ENCODE results near the gene IL17RA.
"Not testable (repeated sequence)": the region's sequence is repeated elsewhere in the genome, so short reads cannot be mapped to it uniquely, and the experiment has no call there.

The IL17RA gene

GRCh38 chr22:17143826-17144225 lies 59.0 kb downstream of the IL17RA start:
- peaks cover 9% of the 10 kb centered on the region for H3K79me1 ChIP-seq (ENCODE audit: low read depth, low read length)
- peaks cover 26 to 85% of the 10 kb centered on the region in 2 donors for H3K36me3 ChIP-seq (replicated peaks in 1 of 2; ENCODE audit: control insufficient read depth in 2 of 2, insufficient read depth in 2 of 2, low read length in 2 of 2)
- DNase-seq (ENCODE audit: low spot score) = no peak
- no peak overlapping the region for H3K23ac ChIP-seq (ENCODE audit: low read depth, low read length, poor library complexity)
- no peak overlapping the region for H2BK5ac ChIP-seq (ENCODE audit: low read length)
- no peaks in the 10 kb centered on the region for H3K27me3 ChIP-seq (ENCODE audit: control insufficient read depth in 3 of 3, insufficient read depth in 3 of 3, low read depth in 1 of 3, low read length in 3 of 3)
- H3K4me1 ChIP-seq (ENCODE audit: control insufficient read depth in 2 of 2, insufficient read depth in 1 of 2, low read depth in 1 of 2, low read length in 2 of 2) = no peaks in the 10 kb centered on the region
- no peak overlapping the region for H2BK15ac ChIP-seq (ENCODE audit: low read length)
- H2AK5ac ChIP-seq (ENCODE audit: low read depth, low read length) = no peak overlapping the region
- no peak overlapping the region for H2BK120ac ChIP-seq (ENCODE audit: low read depth, low read length)
- no peak overlapping the region for H3K4me3 ChIP-seq (ENCODE audit: low read length in 2 of 2)
- H4K8ac ChIP-seq (ENCODE audit: low read depth, low read length) = no peak overlapping the region
- H2BK12ac ChIP-seq (ENCODE audit: low read length) = no peak overlapping the region
- no peak overlapping the region for H3K18ac ChIP-seq (ENCODE audit: low read length)
- H3K4ac ChIP-seq (ENCODE audit: low read length) = no peak overlapping the region
- H3K9me3 ChIP-seq (replicated peaks in 1 of 2; ENCODE audit: control insufficient read depth in 2 of 2, insufficient read depth in 1 of 2, low read depth in 1 of 2, low read length in 2 of 2) = no peaks in the 10 kb centered on the region
- no peak overlapping the region for H4K91ac ChIP-seq (ENCODE audit: low read depth, low read length, poor library complexity)
- H3K4me2 ChIP-seq (ENCODE audit: insufficient read depth, low read length, poor library complexity, severe bottlenecking) = no peak overlapping the region
- no peak overlapping the region for H3K27ac ChIP-seq (replicated peaks; ENCODE audit: low read length)
- no peak overlapping the region for H2AFZ ChIP-seq (ENCODE audit: low read length)
- no peak overlapping the region for H3K14ac ChIP-seq (ENCODE audit: low read length)
- H3K9ac ChIP-seq (ENCODE audit: low read depth, low read length, poor library complexity) = no peak overlapping the region
- WGBS, 2 donors (ENCODE audit: extremely low coverage in 2 of 2, insufficient read length in 2 of 2, insufficient replicate concordance in 1 of 2) = no CpG with 5 or more reads among the region's 8 CpGs

- H2BK5ac ChIP-seq (ENCODE audit: low read length) = no peak overlapping the region
- no peak overlapping the region for H2BK120ac ChIP-seq (ENCODE audit: low read depth, low read length)
- no peak overlapping the region for H3K23ac ChIP-seq (ENCODE audit: low read depth, low read length, poor library complexity)
- H2BK12ac ChIP-seq (ENCODE audit: low read length) = no peak overlapping the region
- H3K79me1 ChIP-seq (ENCODE audit: low read depth, low read length) = peaks cover 9% of the 10 kb centered on the region
- no peak overlapping the region for H3K14ac ChIP-seq (ENCODE audit: low read length)
- H3K9me3 ChIP-seq (replicated peaks in 1 of 2; ENCODE audit: control insufficient read depth in 2 of 2, insufficient read depth in 1 of 2, low read depth in 1 of 2, low read length in 2 of 2) = no peaks in the 10 kb centered on the region
- no peak overlapping the region for H4K8ac ChIP-seq (ENCODE audit: low read depth, low read length)
- no peak overlapping the region for H3K27ac ChIP-seq (replicated peaks; ENCODE audit: low read length)
- no peak overlapping the region for H3K9ac ChIP-seq (ENCODE audit: low read depth, low read length, poor library complexity)
- H3K36me3 ChIP-seq (replicated peaks in 1 of 2; ENCODE audit: control insufficient read depth in 2 of 2, insufficient read depth in 2 of 2, low read length in 2 of 2) = peaks cover 26 to 86% of the 10 kb centered on the region in 2 donors
- DNase-seq (ENCODE audit: low spot score) = no peak
- no peak overlapping the region for H3K18ac ChIP-seq (ENCODE audit: low read length)
- H2AK5ac ChIP-seq (ENCODE audit: low read depth, low read length) = no peak overlapping the region
- no CpG with 5 or more reads among the region's 8 CpGs for WGBS, 2 donors (ENCODE audit: extremely low coverage in 2 of 2, insufficient read length in 2 of 2, insufficient replicate concordance in 1 of 2)
- H3K27me3 ChIP-seq (ENCODE audit: control insufficient read depth in 3 of 3, insufficient read depth in 3 of 3, low read depth in 1 of 3, low read length in 3 of 3) = no peaks in the 10 kb centered on the region
- no peak overlapping the region for H2AFZ ChIP-seq (ENCODE audit: low read length)
- no peaks in the 10 kb centered on the region for H3K4me1 ChIP-seq (ENCODE audit: control insufficient read depth in 2 of 2, insufficient read depth in 1 of 2, low read depth in 1 of 2, low read length in 2 of 2)
- peak overlapping the region in 1 of 2 donors; percentile 3 for H3K4me3 ChIP-seq (ENCODE audit: low read length in 2 of 2)
- H2BK15ac ChIP-seq (ENCODE audit: low read length) = no peak overlapping the region
- H3K4ac ChIP-seq (ENCODE audit: low read length) = no peak overlapping the region
- H3K4me2 ChIP-seq (ENCODE audit: insufficient read depth, low read length, poor library complexity, severe bottlenecking) = no peak overlapping the region
- H4K91ac ChIP-seq (ENCODE audit: low read depth, low read length, poor library complexity) = no peak overlapping the region
Measured at GRCh38 chr22:17145021-17145680, 60.4 kb downstream of the IL17RA start.

DNA sequence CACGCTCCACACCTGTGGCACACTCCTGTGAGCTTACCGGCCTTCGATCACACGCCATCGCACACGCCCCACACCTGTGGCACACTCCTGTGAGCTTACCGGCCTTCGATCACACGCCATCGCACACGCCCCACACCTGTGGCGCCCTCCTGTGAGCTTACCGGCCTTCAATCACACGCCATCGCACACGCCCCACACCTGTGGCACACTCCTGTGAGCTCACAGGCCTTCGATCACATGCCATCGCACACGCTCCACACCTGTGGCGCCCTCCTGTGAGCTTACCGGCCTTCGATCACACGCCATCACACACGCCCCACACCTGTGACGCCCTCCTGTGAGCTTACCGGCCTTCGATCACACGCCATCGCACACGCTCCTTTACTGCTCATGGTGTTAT lies 62.7 kb downstream of the IL17RA start:
- not testable (repeated sequence) for H3K27ac ChIP-seq (replicated peaks; ENCODE audit: low read length); H2BK12ac ChIP-seq (ENCODE audit: low read length); H2BK5ac ChIP-seq (ENCODE audit: low read length); H3K9me3 ChIP-seq (replicated peaks in 1 of 2; ENCODE audit: control insufficient read depth in 2 of 2, insufficient read depth in 1 of 2, low read depth in 1 of 2, low read length in 2 of 2); H3K14ac ChIP-seq (ENCODE audit: low read length); H3K4me2 ChIP-seq (ENCODE audit: insufficient read depth, low read length, poor library complexity, severe bottlenecking); H2BK15ac ChIP-seq (ENCODE audit: low read length); H3K23ac ChIP-seq (ENCODE audit: low read depth, low read length, poor library complexity); H3K79me1 ChIP-seq (ENCODE audit: low read depth, low read length); H4K91ac ChIP-seq (ENCODE audit: low read depth, low read length, poor library complexity); H4K8ac ChIP-seq (ENCODE audit: low read depth, low read length); H2BK120ac ChIP-seq (ENCODE audit: low read depth, low read length); H3K27me3 ChIP-seq (ENCODE audit: control insufficient read depth in 3 of 3, insufficient read depth in 3 of 3, low read depth in 1 of 3, low read length in 3 of 3); H2AK5ac ChIP-seq (ENCODE audit: low read depth, low read length); H3K18ac ChIP-seq (ENCODE audit: low read length); H2AFZ ChIP-seq (ENCODE audit: low read length); H3K4me1 ChIP-seq (ENCODE audit: control insufficient read depth in 2 of 2, insufficient read depth in 1 of 2, low read depth in 1 of 2, low read length in 2 of 2); H3K4ac ChIP-seq (ENCODE audit: low read length); DNase-seq (ENCODE audit: low spot score); H3K9ac ChIP-seq (ENCODE audit: low read depth, low read length, poor library complexity)
- Histone ChIP-seq H3K4me3 (ENCODE audit: low read length in 2 of 2) (peak overlapping the region in 1 of 2 donors; percentile 16), H3K36me3 (replicated peaks in 1 of 2; ENCODE audit: control insufficient read depth in 2 of 2, insufficient read depth in 2 of 2, low read length in 2 of 2) (peaks cover 14 to 69% of the 10 kb centered on the region in 2 donors)
- WGBS, 2 donors (ENCODE audit: extremely low coverage in 2 of 2, insufficient read length in 2 of 2, insufficient replicate concordance in 1 of 2) = no CpG with 5 or more reads among the region's 30 CpGs

- no peak overlapping the region for H3K4me3 ChIP-seq (ENCODE audit: low read length in 2 of 2)
- H3K14ac ChIP-seq (ENCODE audit: low read length) = no peak overlapping the region
- H3K79me1 ChIP-seq (ENCODE audit: low read depth, low read length) = peaks cover 5% of the 10 kb centered on the region
- no peak overlapping the region for H2AK5ac ChIP-seq (ENCODE audit: low read depth, low read length)
- H2BK120ac ChIP-seq (ENCODE audit: low read depth, low read length) = no peak overlapping the region
- H3K18ac ChIP-seq (ENCODE audit: low read length) = no peak overlapping the region
- DNase-seq (ENCODE audit: low spot score) = no peak
- H4K8ac ChIP-seq (ENCODE audit: low read depth, low read length) = no peak overlapping the region
- no peaks in the 10 kb centered on the region for H3K4me1 ChIP-seq (ENCODE audit: control insufficient read depth in 2 of 2, insufficient read depth in 1 of 2, low read depth in 1 of 2, low read length in 2 of 2)
- H3K9ac ChIP-seq (ENCODE audit: low read depth, low read length, poor library complexity) = no peak overlapping the region
- no peaks in the 10 kb centered on the region for H3K27me3 ChIP-seq (ENCODE audit: control insufficient read depth in 3 of 3, insufficient read depth in 3 of 3, low read depth in 1 of 3, low read length in 3 of 3)
- H2AFZ ChIP-seq (ENCODE audit: low read length) = no peak overlapping the region
- H3K4ac ChIP-seq (ENCODE audit: low read length) = no peak overlapping the region
- no peak overlapping the region for H3K27ac ChIP-seq (replicated peaks; ENCODE audit: low read length)
- no peak overlapping the region for H3K4me2 ChIP-seq (ENCODE audit: insufficient read depth, low read length, poor library complexity, severe bottlenecking)
- no peak overlapping the region for H2BK12ac ChIP-seq (ENCODE audit: low read length)
- H3K9me3 ChIP-seq (replicated peaks in 1 of 2; ENCODE audit: control insufficient read depth in 2 of 2, insufficient read depth in 1 of 2, low read depth in 1 of 2, low read length in 2 of 2) = no peaks in the 10 kb centered on the region
- WGBS, 2 donors (ENCODE audit: extremely low coverage in 2 of 2, insufficient read length in 2 of 2, insufficient replicate concordance in 1 of 2) = no CpG with 5 or more reads among the region's 9 CpGs
- H2BK5ac ChIP-seq (ENCODE audit: low read length) = no peak overlapping the region
- peaks cover 12 to 63% of the 10 kb centered on the region in 2 donors for H3K36me3 ChIP-seq (replicated peaks in 1 of 2; ENCODE audit: control insufficient read depth in 2 of 2, insufficient read depth in 2 of 2, low read length in 2 of 2)
- no peak overlapping the region for H3K23ac ChIP-seq (ENCODE audit: low read depth, low read length, poor library complexity)
- H2BK15ac ChIP-seq (ENCODE audit: low read length) = no peak overlapping the region
- no peak overlapping the region for H4K91ac ChIP-seq (ENCODE audit: low read depth, low read length, poor library complexity)
Measured at GRCh38 chr22:17149076-17149815, 64.4 kb downstream of the IL17RA start.

All from neuronal stem cell (in vitro differentiated cells).